AG04449 (cell line): Measurements from ENCODE around the gene ZBTB43.
"Not testable (repeated sequence)": the region's sequence is repeated elsewhere in the genome, so short reads cannot be mapped to it uniquely, and the experiment has no call there.

Experiments used
- CTCF ChIA-PET: fragments of 350-600 bp; formaldehyde crosslinking; extraction: SDS; loops from one replicate; lab custom pipeline; 2021; ENCODE audit warnings: antibody characterized with exemption; lab: Yijun Ruan, JAX
- POLR2A ChIA-PET: fragments of 400-600, 350-600 bp; formaldehyde crosslinking; extraction: SDS; loops from one replicate; lab custom pipeline; 2020; ENCODE audit warnings: antibody characterized with exemption, inconsistent platforms; lab: Yijun Ruan, JAX
- DNase-seq: peaks from one replicate; pipeline ENCODE4 v3.0.0-alpha.2; 2010; ENCODE audit warnings: low read depth, low spot score
- H3K4me3 ChIP-seq: 2 replicates; pipeline ENCODE4 v1.5.1; 2011; ENCODE audit warnings: low read depth, mild to moderate bottlenecking, control low read depth, low read length
- CTCF ChIP-seq: IDR thresholded peaks from one replicate; pipeline ENCODE4 v1.5.1; 2011; ENCODE audit warnings: mild to moderate bottlenecking, moderate library complexity, low read length, control low read depth, inconsistent platforms; ENCODE audit not compliant: insufficient read depth; ENCODE audit errors: missing control alignments

ZBTB43 gene

GRCh38 chr9:126781186-126782052 is 23.4 kb upstream of the ZBTB43 start:
- ChIA-PET CTCF (interaction anchor here (0.6 to 10.1 kb wide), 48 partner anchors 9 to 445 kb away, joined by 3 to 252 read pairs (median 5); partner anchors contain the start of genes LMX1B and ZBTB43), POLR2A (no interaction called here)
- no peak for DNase-seq
- H3K4me3 ChIP-seq, result peak overlapping the region; percentile 12
- peak; percentile 89 for TF ChIP-seq CTCF

- CTCF ChIA-PET, result interaction anchor here (0.6 to 10.1 kb wide), 42 partner anchors 10 to 444 kb away, joined by 3 to 252 read pairs (median 5); partner anchors contain the start of genes LMX1B and ZBTB43
- POLR2A ChIA-PET, result no interaction called here
- DNase-seq, result no peak
- TF ChIP-seq CTCF, result no peak
- H3K4me3 ChIP-seq, result no peak overlapping the region
Observed at GRCh38 chr9:126782053-126782388, 22.8 kb upstream of the ZBTB43 start.

GRCh38 chr9:126783949-126784348 is 20.9 kb upstream of the ZBTB43 start:
- ChIA-PET POLR2A (no interaction called here), CTCF (interaction anchor here (1.2 to 10.1 kb wide), 4 partner anchors 32 to 284 kb away, joined by 3 to 252 read pairs (median 73); partner anchors contain the start of gene LMX1B)
- H3K4me3 ChIP-seq, result no peak overlapping the region
- TF ChIP-seq CTCF, result no peak
- DNase-seq, result no peak

- ChIA-PET POLR2A (no interaction called here), CTCF (interaction anchor here (1.2 to 10.1 kb wide), 3 partner anchors 80 to 284 kb away, joined by 3 to 252 read pairs (median 140); partner anchors contain the start of gene LMX1B)
- no peak for TF ChIP-seq CTCF
- no peak overlapping the region for H3K4me3 ChIP-seq
- DNase-seq, result no peak
Observed at GRCh38 chr9:126784401-126784800, 20.4 kb upstream of the ZBTB43 start.

DNA sequence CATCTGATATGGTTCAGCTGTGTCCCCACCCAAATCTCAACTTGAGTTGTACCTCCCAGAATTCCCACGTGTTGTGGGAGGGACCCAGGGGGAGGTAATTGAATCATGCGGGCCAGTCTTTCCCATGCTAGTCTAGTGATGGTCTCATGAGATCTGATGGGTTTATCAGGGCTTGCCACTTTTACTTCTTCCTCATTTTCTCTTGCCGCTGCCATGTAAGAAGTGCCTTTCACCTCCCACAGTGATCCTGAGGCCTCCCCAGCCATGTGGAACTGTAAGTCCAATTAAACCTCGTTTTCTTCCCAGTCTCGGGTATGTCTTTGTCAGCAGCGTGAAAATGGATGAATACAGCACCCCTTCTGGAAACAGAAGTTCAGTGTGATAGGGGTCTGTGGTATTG is 20.0 kb upstream of the ZBTB43 start:
- POLR2A ChIA-PET, DNase-seq, H3K4me3 ChIP-seq: not testable (repeated sequence)
- CTCF ChIA-PET, result interaction anchor here (8.0 to 10.1 kb wide), 2 partner anchors 80 to 285 kb away, joined by 140 to 252 read pairs; no protein-coding TSS in a partner anchor

DNA sequence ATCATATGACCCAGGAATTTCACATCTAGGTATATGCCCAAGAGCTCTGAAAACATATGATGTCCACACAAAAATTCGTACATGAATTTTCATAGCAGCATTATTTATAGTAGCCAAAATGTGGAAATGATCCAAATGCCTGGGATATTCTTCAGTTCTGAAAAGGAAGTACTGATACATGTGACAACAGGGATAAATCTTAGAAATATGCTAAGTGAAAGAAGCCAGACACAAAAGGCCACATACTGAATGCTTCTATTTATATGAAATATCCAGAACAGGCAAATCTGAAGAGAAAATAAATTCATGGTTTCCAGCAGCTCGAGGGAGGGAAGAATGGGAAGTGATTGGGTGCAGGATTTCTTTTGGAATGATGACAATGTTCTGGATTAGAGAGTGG is 16.8 kb upstream of the ZBTB43 start:
- ChIA-PET CTCF (interaction anchor here (0.8 to 6.5 kb wide), 4 partner anchors 9 to 82 kb away, joined by 3 to 46 read pairs (median 4); no protein-coding TSS in a partner anchor), POLR2A (no interaction called here)
- DNase-seq, result no peak
- TF ChIP-seq CTCF, result no peak
- H3K4me3 ChIP-seq, result no peak overlapping the region
